ENCODE data around the gene GNAQ. TPM values are rescaled to one million over a fixed set of nuclear protein-coding genes. Genes with fewer than 3 reads are reported as not detected.

Gene GNAQ
- total RNA-seq, 4 donors from 2014 or later: 13.1 to 19.7 (median 16.4) TPM

- WGBS, 2 donors: 71 to 77% methylated on average over 1 of the region's 1 CpG
- intact Hi-C loops (cut with DNase I; ENCODE audit: low total_unique reads): no loop called here
- TF ChIP-seq, protein P1, sequence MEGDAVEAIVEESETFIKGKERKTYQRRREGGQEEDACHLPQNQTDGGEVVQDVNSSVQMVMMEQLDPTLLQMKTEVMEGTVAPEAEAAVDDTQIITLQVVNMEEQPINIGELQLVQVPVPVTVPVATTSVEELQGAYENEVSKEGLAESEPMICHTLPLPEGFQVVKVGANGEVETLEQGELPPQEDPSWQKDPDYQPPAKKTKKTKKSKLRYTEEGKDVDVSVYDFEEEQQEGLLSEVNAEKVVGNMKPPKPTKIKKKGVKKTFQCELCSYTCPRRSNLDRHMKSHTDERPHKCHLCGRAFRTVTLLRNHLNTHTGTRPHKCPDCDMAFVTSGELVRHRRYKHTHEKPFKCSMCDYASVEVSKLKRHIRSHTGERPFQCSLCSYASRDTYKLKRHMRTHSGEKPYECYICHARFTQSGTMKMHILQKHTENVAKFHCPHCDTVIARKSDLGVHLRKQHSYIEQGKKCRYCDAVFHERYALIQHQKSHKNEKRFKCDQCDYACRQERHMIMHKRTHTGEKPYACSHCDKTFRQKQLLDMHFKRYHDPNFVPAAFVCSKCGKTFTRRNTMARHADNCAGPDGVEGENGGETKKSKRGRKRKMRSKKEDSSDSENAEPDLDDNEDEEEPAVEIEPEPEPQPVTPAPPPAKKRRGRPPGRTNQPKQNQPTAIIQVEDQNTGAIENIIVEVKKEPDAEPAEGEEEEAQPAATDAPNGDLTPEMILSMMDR (IDR thresholded peaks at IDR 0.05): no peak
- no peak for TF ChIP-seq POLR2A (IDR thresholded peaks at IDR 0.05)
- no peak overlapping the region for H3K4me3 ChIP-seq (ENCODE audit: low read depth, poor library complexity, severe bottlenecking)
- DNase-seq (ENCODE audit: low spot score in 2 of 2): no peak
These were observed 5.2 kb downstream of the GNAQ start for GRCh38 chr9:78026416-78026815.

DNA sequence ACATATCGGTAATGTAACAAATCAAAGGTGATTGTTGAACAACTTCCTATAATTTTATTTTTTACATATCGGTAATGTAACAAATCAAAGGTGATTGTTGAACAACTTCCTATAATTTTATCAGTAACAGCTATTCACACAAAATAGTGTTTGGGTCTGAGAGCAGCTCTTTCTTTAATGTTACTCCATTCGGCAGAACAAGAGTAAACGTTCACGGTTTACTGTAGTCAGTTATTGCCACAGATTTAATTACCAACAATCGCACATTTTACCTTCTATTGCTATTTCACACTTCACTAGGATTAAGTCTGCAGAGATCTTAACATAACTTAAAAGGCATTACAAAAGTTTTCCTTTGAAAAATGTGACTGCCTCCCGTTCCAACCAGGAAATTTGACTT, 6.4 kb downstream of the GNAQ start:
- intact Hi-C loops (cut with DNase I; ENCODE audit: low total_unique reads): no loop called here
- WGBS, 2 donors: 72 to 80% methylated on average over 7 of the region's 7 CpGs
- TF ChIP-seq POLR2A (IDR thresholded peaks at IDR 0.05): no peak
- TF ChIP-seq, protein P1 (IDR thresholded peaks at IDR 0.05): no peak

GRCh38 chr9:78023003-78023741, 8.4 kb downstream of the GNAQ start:
- intact Hi-C loops (cut with DNase I; ENCODE audit: low total_unique reads): no loop called here
- 69 to 76% methylated on average over 5 of the region's 5 CpGs for WGBS, 2 donors
- TF ChIP-seq, protein P1 (IDR thresholded peaks at IDR 0.05): no peak
- TF ChIP-seq POLR2A (IDR thresholded peaks at IDR 0.05): no peak
- DNase-seq (ENCODE audit: low spot score in 2 of 2): no peak
- no peak overlapping the region for H3K4me3 ChIP-seq (ENCODE audit: low read depth, poor library complexity, severe bottlenecking)

More for the DNA sequence above, 6.4 kb downstream of the GNAQ start:
- H3K4me3 ChIP-seq (ENCODE audit: low read depth, poor library complexity, severe bottlenecking): no peak overlapping the region
- no peak for DNase-seq (ENCODE audit: low spot score in 2 of 2)

DNA sequence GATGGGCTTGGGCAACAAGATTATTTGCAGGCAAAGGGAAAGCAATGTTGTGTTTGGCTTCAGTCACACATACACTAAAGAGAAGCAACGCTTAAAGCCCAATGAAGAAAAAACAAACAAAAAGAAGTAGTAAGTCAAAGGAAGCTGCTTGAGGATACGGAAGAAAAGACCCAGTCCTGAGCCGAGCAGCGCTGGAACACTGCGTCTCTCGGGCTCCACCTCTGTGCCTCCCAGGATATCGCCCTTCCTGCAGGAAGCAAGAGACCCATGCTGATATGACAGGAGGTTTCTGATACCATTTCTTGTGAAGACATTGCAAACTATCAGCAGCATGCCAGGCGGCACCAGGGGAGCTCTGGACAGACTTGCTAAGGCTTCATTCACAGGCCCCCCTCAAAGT, 9.9 kb downstream of the GNAQ start:
- intact Hi-C loops (cut with DNase I; ENCODE audit: low total_unique reads): no loop called here
- WGBS, 2 donors: 72 to 86% methylated on average over 8 of the region's 8 CpGs
- no peak for DNase-seq (ENCODE audit: low spot score in 2 of 2)
- no peak overlapping the region for H3K4me3 ChIP-seq (ENCODE audit: low read depth, poor library complexity, severe bottlenecking)
- TF ChIP-seq POLR2A (IDR thresholded peaks at IDR 0.05): no peak
- TF ChIP-seq, protein P1 (IDR thresholded peaks at IDR 0.05): no peak

DNA sequence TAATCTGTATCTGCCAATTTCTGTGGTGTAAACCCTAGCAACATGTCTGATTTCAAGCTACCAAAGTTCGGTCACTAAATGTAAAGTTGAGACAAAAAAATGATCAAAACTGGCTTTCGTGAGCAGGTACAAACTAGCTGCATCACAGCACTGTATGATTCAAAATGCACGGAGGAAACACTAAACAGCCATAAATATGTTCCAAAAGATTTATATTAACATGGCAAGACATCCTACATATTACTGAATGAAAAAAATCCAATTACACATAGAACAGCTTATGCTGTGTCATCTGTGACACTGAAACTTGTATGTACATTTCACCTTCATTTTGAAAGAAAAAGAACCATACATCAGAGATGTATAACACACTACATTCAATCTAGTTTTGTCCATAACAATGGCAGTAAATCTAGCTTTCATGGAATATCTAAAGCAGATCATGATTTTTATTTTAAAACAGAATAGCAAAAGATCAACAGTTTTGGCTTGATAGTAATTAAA, 14.4 kb downstream of the GNAQ start:
- no peak overlapping the region for H3K4me3 ChIP-seq (ENCODE audit: low read depth, poor library complexity, severe bottlenecking)
- TF ChIP-seq POLR2A (IDR thresholded peaks at IDR 0.05): no peak
- TF ChIP-seq, protein P1 (IDR thresholded peaks at IDR 0.05): no peak
- WGBS, 2 donors: 76 to 78% methylated on average over 3 of the region's 3 CpGs
- intact Hi-C loops (cut with DNase I; ENCODE audit: low total_unique reads): no loop called here
- no peak for DNase-seq (ENCODE audit: low spot score in 2 of 2)

- no peak for TF ChIP-seq POLR2A (IDR thresholded peaks at IDR 0.05)
- TF ChIP-seq, protein P1 (IDR thresholded peaks at IDR 0.05): no peak
- DNase-seq (ENCODE audit: low spot score in 2 of 2): no peak
These were observed 16.4 kb downstream of the GNAQ start for GRCh38 chr9:78015241-78015640.

More at GRCh38 chr9:78015241-78015640, 16.4 kb downstream of the GNAQ start:
- H3K4me3 ChIP-seq (ENCODE audit: low read depth, poor library complexity, severe bottlenecking): no peak overlapping the region
- intact Hi-C loops (cut with DNase I; ENCODE audit: low total_unique reads): no loop called here

Measured in lower leg skin (tissue), 4 donors.